HG03521 (cell line): ENCODE data around the gene RGS6.
A peak's percentile ranks its signal among the peaks of the same experiment; 100 is the strongest.

Source experiments
- ATAC-seq: cut with Tn5 transposase; IDR thresholded peaks from one replicate; pipeline ENCODE4 v1.9.1; 2021; ENCODE audit warnings: mild to moderate bottlenecking, moderate library complexity; ENCODE audit not compliant: unreplicated experiment

Gene RGS6

GRCh38 chr14:72518809-72519377, 586.7 kb downstream of the RGS6 start:
- ATAC-seq = peak; percentile 58

- ATAC-seq = peak; percentile 3
These were observed 587.3 kb downstream of the RGS6 start for GRCh38 chr14:72519543-72519942.

- ATAC-seq = no peak
These were observed 588.8 kb downstream of the RGS6 start for GRCh38 chr14:72521045-72521444.

- ATAC-seq = no peak
These were observed 589.9 kb downstream of the RGS6 start for GRCh38 chr14:72521968-72522741.

GRCh38 chr14:72522847-72523246, 590.6 kb downstream of the RGS6 start:
- no peak for ATAC-seq

- no peak for ATAC-seq
These were observed 591.4 kb downstream of the RGS6 start for GRCh38 chr14:72523424-72524294.

GRCh38 chr14:72524295-72524629, 592.0 kb downstream of the RGS6 start:
- no peak for ATAC-seq

GRCh38 chr14:72525087-72525915, 593.1 kb downstream of the RGS6 start:
- ATAC-seq = no peak

- ATAC-seq = no peak
These were observed 595.4 kb downstream of the RGS6 start for GRCh38 chr14:72527591-72527990.

GRCh38 chr14:72528059-72528862, 596.0 kb downstream of the RGS6 start:
- no peak for ATAC-seq

GRCh38 chr14:72528863-72529175, 596.6 kb downstream of the RGS6 start:
- ATAC-seq = no peak

GRCh38 chr14:72532686-72533454, 600.6 kb downstream of the RGS6 start:
- no peak for ATAC-seq

- peak; percentile 56 for ATAC-seq
These were observed 603.3 kb downstream of the RGS6 start for GRCh38 chr14:72535485-72535884.

- no peak for ATAC-seq
These were observed 606.2 kb downstream of the RGS6 start for GRCh38 chr14:72538387-72538786.

GRCh38 chr14:72539661-72540315, 607.6 kb downstream of the RGS6 start:
- no peak for ATAC-seq

- ATAC-seq = no peak
These were observed 608.6 kb downstream of the RGS6 start for GRCh38 chr14:72540836-72541235.

- no peak for ATAC-seq
These were observed 609.3 kb downstream of the RGS6 start for GRCh38 chr14:72541546-72541945.

GRCh38 chr14:72543341-72543740, 611.1 kb downstream of the RGS6 start:
- ATAC-seq = no peak
